HG02610 (cell line): ENCODE data around the gene RINT1.
"Not testable (repeated sequence)": the region's sequence is repeated elsewhere in the genome, so short reads cannot be mapped to it uniquely, and the experiment has no call there.

Experiments
- ATAC-seq: cut with Tn5 transposase; IDR thresholded peaks from one replicate; pipeline ENCODE4 v1.9.1; 2021; ENCODE audit warnings: mild to moderate bottlenecking, moderate library complexity; ENCODE audit not compliant: unreplicated experiment

The RINT1 gene

DNA sequence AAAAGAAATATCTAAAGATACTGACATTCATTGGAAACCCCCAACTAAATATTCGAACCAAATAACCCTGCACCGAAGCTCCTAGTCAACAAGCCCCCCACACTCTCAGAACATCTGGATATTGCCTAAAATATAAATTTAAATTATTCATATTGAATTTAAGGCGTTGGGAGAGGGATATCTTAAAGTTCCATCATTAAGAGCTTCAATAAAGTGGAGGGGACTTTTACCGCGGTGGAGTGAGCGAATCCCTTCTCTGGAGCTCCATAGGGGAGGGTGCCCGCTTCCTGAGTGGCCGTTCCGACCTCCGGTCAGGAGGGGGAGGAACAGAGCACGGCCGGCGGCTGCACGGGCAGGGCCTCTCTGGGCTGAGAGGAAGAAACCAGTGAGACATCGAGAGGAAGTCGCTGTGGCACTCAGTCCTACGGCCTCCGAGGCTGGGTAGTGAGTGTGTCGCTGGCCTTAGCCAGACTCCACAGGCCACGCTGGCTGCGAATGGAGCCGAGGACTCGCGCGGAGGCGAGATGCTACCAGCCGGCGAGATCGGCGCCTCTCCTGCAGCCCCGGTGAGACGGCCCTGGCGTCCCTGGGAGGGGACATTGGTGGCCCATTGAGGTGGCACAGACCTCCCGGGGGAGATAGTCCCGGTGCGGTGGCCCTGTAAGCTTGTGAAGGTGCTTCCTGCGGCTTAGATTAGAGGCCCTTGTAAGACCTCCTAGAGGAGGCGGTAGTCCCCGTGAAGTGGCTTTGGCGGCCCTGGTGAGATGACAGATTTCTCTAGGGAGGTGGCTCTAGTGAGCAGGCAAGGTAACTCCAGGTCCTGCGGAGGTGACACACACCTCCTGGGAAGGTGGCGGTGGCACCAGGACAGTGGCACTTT lies at the start of gene RINT1:
Gene RINT1, plus strand, starts transcription at position 410 of the 880 bp plus-strand sequence. Its CDS starts 115 bp downstream, at position 525.
- peak; percentile 96 for ATAC-seq

DNA sequence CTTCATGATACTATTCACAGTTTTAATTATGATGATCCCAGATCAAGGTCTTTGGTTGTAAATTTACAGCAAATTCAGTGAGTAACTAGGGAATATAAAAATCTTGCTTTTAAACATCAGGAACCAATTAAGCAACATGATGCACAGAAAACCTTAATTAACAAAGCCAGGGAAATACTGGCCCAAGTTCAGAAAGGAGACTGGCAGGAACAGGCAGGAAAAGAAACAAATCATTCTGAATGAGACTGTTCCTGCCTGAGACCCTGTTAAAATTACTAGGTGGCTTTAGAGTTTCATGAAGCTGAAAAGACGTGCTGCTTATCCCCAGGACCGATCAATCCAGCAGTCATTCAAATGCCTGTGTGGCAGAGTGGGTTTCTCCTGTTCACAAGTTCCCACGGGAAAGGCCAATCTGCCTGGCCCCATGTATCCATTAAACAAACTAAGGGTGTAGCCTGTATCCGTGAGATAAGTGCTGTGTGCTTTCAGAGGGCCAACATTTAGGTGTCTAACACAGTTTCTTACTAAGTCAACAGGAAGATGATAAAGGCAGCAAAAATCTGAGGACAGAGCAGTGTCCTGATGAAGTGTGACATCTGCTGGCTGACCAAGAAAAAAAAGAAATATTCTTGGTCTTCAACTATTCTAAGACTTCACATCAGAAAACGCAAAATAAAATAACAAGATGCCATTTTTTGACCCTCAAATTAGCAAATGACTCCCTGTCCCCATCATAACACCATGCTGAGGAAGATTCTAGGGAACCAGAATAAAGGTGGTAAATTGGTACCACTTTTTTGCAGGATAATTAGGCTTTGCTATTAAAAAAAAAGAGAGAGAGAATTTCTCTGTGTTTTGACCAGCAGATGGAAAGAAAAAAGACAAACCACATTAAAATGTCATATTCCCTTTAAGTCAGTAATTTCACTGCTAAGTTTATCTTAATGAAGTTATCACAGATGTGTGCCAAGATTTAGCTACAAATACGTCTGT lies 44.1 kb upstream of the RINT1 start:
- no peak for ATAC-seq

DNA sequence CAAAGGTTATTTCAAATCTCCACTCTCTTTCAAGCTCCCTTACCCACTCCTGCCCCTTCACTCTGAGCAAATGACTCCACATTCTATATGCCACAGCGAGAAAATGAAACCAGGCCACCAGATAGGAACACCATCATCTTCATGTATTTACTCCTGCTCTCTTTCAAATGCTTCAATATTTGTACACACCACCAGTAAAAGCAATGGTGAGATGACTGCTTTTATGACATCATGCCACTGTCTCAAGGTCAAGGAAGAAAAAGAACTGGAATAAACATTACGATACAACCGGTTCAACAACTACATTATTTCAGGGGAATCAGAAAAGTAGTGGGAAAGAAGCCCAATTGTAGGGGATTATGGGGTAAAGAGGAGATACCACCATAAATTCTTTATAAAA lies 42.6 kb upstream of the RINT1 start:
- no peak for ATAC-seq

DNA sequence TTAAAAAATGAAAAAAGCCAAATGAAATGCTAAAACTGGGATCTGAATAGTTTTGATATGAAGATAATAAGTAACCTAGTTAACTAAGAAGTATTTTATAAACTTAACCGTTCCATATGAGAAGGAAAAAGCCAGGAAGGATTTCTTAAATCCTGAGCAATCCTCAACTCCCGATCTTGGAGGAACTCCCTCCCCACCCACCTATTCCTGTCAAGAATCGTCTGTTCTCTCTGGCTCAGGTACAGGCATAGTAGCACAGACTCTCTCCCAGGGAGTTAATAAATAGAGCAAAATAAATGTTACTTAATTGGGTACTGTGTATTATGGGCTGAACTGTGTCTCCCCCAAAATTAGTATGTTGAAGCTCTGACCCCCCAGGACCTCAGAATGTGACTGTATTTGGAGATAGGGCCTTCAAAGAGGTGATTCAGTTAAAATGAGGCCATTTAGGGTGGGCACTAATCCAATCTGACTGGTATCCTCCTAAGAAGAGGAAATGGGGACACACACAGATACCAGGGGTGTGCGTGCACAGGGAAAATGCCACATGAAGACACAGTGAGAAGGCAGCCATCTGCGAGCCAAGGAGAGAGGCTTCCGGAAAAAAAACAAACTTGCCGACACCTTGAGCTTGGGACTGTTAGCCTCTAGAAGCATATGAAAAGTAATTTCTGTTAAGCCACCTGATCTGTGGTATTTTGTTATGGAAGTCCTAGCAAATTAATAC lies 38.6 kb upstream of the RINT1 start:
- no peak for ATAC-seq

DNA sequence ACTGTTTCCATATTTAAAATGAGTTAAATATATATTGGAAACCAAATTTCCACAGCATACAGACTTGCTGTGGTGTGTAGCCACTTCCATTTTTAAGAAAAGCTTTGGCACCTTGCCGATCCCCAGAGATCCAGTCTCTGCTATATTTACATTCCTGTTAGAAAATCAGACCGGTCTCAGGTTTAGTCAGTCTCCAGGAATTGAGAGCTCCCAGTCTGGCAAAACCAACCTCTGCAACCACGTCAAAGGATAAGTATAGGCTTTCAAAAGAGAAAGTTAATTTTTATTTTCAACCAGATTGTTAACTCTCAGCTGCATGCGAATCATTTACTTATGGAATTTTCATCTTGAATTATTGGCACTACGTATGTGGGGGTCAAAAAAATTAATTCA lies 38.1 kb upstream of the RINT1 start:
- ATAC-seq, result no peak

DNA sequence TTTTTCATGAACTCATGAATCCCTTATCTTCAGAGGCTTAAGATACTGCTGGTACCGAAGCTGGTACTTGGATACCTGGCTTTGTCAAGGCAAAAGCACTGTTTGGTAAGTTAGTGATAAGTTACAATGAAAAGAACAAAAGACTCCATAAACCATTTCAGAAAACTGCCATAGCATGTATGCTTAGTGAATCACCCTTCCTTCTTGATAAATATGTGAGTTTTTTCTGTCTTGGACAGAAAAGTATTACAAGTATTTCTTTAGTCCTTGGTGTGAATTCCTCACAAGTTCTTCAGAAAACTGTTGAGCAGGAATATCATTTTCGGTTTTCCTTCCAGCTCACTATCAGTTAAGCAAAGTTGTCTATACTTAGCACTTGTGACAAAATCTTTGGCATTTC lies 35.5 kb upstream of the RINT1 start:
- ATAC-seq, result no peak

DNA sequence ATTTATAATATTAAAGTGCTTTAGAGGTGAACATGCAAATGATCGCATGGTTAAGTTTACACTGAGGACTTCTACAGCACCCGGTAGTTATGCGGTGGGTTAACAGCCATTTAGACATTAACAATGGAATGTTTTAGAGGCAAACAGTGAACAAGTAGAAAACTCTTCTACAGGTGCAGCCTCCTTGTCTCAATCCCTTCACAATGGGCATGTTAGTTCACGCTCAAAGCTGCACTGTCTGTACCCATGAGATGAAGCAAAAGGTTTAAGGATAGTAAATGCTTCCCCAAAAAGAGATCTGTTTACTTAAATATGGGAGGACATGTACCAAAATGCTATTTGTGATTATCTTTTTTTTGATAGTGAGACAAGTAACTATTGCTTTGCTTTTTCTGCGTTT lies 35.0 kb upstream of the RINT1 start:
- no peak for ATAC-seq

DNA sequence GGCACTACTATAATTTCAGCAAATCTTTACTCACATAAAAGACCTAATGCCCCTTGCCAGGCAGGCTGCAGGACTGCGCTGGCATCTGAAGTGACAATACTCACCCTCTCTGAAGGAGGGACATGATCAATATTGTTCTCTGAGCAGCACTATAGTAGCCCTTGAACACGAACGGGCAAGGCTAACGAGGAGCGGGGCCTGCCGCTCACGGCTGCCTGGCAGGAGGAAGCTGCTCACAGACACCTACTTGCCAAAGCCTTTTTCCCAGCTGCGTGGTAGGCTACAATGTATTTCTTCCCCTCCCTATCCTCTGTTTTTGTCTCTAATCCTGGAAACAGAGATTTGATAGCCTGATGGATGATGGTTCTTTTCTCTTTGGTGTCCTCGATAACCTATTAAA lies 29.8 kb upstream of the RINT1 start:
- ATAC-seq, result no peak

DNA sequence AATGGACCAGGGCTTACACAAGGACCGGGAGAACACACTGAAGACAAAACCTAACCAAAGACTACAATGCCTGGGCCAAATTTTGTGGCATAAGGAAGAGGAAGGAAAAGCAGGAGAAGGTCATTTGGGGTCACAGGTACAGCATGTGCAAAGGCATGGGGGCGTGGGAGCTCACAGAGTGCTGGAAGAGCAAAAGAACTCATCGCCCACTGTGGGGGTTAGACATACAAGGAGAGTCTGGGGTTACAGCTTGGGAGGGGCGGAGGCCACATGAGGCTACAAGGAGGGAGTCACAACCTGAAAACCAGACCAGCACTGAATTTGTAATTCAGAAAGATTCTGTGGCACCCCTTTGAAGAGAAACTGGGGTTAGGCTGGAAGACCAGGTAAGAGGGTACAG lies 19.6 kb upstream of the RINT1 start:
- no peak for ATAC-seq

DNA sequence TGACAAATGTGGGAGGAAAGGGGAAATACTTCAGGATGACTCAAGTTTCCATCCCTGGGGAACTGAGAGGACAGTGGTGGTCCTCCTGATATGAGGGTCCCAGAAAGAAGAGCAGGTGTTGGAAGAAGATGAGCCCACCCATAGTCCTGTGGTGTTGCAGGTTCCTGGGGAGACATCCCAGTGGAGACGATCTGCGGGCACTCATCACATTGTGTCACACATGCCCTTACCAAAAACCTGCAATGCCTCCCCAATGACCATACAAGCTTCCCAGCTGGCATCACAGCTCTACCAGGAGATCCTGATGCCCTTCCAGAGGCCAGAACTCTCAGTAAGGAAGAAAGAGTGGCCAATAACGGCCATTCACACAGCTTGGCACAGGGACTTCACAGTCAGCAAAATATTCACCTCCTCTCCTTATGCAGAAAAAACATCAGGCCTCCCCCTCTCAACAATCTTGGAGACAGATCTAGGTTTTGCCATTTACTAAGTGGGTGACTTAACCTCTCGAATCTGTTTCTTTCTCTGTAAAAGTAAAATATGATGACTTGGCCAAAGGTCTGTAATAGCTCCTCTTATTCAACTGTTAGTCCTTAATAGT lies 19.0 kb upstream of the RINT1 start:
- ATAC-seq, result no peak

DNA sequence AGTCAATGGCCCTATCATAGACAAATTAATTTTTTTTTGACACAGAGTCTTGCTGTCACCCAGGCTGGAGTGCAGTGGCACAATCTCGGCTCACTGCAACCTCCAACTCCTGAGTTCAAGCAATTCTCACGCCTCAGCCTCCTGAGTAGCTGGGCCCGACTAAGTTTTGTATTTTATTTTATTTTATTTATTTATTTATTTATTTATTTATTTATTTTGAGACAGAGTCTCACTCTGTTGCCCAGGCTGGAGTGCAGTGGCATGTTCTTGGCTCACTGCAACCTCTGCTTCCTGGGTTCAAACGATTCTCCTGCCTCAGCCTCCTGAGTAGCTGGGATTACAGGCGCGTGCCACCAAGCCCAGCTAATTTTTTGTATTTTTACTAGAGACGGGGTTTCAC lies 16.4 kb upstream of the RINT1 start:
- ATAC-seq, result not testable (repeated sequence)

DNA sequence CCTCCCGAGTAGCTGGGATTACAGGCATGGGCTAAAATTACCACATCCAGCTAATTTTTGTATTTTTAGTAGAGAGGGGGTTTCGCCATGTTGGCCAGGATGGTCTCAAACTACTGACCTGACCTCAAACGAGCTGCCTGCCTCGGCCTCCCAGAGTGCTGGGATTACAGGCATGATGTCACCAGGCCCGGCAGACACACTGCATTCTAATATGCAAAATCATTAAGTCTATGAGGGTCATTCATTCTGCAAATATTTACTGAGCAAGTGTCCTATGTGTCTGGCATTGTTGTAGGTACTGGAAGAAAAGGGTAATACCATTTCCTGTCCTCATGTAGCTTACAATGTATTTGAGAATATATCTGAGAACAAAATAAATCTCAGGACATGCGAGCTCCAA lies 12.6 kb upstream of the RINT1 start:
- ATAC-seq, result no peak

DNA sequence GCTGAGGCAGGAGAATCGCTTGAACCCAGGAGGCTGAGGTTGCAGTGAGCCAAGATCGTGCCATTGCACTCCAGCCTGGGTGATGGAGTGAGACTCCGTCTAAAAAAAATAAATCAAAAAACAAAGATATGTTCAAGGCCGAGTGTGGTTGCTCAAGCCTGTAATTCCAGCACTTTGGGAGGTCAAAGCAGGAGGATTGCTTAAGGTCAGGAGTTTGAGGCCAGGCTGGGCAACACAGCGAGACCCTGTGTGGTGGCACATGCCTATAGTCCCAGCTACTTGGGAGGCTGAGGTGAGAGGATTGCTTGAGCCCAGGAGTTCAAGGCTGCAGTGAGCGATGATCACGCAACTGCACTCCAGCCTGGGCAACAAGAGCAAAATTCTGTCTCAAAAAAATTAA lies 11.4 kb upstream of the RINT1 start:
- not testable (repeated sequence) for ATAC-seq

DNA sequence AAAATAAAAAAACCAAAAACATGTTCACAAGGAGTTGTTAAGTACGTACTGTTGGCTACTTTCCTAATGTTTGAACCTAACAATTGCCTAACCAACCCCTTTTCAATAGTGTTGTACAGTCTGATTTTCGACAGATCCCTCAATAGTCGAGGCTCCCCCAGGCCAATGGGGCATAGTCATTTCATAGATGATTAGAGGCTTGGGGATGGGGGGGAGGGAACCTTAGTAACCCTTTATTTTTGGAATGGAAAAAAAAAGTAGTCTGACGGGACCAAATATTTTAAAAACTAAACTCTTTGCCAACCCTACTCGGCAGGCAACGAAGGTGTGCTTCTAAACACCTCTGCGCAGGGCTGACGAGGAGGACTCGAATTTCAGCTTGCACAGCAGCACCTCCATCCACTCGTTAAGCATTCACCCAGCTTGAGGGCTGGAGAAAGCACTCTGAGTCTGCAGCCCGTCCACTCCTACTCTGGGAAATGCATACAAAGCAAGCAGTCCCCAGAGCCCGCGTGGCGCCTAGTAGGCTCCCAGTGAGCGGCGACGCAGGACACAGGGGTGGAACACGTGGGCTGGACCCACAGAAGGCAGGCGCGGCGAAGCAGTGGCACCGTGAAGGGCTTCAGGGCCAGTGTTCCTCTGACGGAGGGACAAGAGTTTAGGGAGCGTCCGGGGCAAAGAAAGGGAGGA lies 10.8 kb upstream of the RINT1 start:
- ATAC-seq, result peak; percentile 28

DNA sequence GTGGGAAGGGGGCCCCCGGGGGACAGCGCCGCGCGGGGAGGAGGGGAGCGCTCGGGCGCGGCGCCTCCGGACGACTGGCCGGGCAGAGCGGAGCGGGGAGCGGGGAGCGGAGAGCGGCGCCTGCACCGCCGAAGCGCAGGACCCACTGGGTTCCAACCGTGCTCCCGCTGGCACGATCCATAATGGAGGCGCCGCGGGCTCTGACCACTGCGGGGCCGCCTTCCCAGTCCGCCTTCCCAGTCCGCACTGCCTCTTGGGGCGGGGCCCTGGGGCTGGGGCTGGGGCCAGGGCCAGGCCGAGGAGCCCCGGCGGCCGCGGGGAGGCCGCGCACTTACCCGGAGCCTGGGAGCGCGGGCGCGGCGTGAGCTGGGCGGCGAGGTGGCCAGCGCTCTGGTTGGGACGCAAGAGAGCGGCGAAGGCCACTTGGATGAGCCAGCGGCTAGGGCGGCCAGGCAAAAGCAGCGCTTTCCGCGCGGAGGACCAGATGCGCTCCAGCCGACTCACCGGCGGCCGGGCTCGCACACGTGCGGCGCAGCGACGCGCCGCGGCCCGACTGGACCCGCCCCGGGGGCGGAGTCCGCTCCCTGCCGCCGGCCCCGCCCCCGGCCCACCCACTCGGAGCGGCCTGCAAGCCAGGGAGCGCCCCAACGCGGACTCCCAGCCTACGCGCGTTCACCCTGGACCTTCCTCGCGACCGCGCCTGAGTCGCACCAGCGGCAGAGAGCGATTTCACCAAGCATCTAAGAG lies 10.1 kb upstream of the RINT1 start, which contains the start of gene PUS7:
Gene PUS7, minus strand, starts transcription at position 555 of the 747 bp plus-strand sequence. CDS start 13,759 bp downstream, outside the sequence.
- peak; percentile 84 for ATAC-seq

DNA sequence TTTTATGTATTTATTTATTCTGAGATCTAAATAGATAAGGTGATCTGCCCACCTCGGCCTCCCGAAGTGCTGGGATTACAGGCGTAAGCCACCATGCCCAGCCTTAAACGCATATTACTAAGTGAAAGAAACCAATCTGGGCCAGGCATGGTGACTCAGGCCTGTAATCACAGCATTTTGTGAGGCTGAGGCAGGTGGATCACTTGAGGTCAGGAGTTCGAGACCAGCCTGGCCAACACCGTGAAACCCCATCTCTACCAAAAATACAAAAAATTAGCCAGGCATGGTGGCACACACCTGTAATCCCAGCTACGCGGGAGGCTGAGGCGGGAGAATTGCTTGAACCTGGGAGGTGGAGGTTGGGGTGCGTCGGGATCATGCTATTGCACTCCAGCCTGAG lies 7.6 kb upstream of the RINT1 start:
- ATAC-seq, result not testable (repeated sequence)

DNA sequence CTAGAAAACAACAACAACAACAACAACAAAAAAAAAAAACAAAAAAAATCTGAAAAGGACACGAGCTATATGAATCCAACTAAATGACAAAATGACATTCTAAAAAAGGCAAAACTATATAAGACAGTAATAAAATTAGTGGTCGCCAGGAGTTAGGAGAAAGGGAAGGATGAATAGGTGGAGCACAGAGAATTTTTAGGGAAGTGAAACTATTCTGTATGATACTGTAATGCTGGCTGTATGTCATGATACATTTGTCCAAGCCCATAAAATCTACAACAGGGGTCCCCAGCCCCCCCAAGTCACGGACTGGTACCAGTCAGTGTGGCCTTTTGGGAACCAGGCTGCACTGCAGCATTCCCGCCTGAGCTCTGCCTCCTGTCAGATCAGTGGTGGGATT lies 7.2 kb upstream of the RINT1 start:
- no peak for ATAC-seq

DNA sequence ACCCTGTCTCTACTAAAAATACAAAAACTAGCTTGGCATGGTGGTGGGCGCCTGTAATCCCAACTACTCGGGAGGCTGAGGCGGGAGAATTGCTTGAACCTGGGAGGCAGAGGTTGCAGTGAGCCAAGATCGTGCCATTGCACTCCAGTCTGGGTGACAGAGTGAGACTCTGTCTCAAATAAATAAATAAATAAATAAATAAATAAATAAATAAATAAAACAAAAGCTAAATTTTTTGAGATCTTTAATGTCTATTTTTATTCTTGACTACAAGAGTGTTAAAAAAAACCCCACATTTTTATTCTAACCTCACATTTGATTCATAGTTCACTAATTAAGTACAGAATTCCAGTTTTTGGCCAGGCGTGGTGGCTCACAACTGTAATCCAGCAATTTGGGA lies 4.3 kb upstream of the RINT1 start:
- not testable (repeated sequence) for ATAC-seq

DNA sequence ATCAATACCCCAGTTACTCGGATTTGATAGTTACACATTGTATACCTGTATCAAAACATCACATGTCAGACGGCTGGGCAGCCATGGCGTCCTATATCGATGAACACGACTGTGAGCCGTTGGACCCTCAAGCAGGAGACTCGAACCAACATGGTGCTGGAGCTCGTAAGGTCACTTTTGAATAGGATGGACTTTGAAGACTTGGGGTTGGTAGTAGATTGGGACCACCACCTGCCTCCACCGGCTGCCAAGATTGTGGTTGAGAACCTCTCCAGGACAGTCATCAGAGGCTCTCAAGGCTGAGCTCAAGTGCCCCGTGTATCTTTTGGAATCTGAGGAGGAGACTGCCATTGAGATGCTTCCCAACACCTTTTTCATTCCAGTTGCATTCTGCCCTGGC lies 1.9 kb upstream of the RINT1 start:
- ATAC-seq, result no peak
